Upper lobe of left lung (tissue), 6 donors: ENCODE data around the gene LILRB4. TPM values are rescaled to one million over a fixed set of nuclear protein-coding genes. Genes with fewer than 3 reads are reported as not detected.
A peak's percentile ranks its signal among the peaks of the same experiment; 100 is the strongest.
"Not testable (repeated sequence)": the region's sequence is repeated elsewhere in the genome, so short reads cannot be mapped to it uniquely, and the experiment has no call there.

Experiments used
- ATAC-seq, 2 donors: fragments of 200-7000 bp; cut with Tn5 transposase; one replicate each; pipeline ENCODE4 v1.9.1; 2022; ENCODE audit warnings: mild to moderate bottlenecking in 2 of 2, moderate library complexity in 2 of 2; ENCODE audit not compliant: low FRiP score in 2 of 2
- DNase-seq, 2 donors: peaks; one replicate each; pipeline ENCODE4 v3.0.0-alpha.2; 2019 to 2020
- H3K27ac ChIP-seq, 4 donors: fragments of 200-600 bp; sonication (generic); one replicate each; pipeline ENCODE4 v1.5.1; 2016 to 2019
- H3K27me3 ChIP-seq, 4 donors: fragments of 200-600 bp; sonication (generic); one replicate each; pipeline ENCODE4 v1.5.1; 2017 to 2019
- H3K36me3 ChIP-seq, 4 donors: fragments of 200-600 bp; sonication (generic); one replicate each; pipeline ENCODE4 v1.5.1; 2016 to 2019
- H3K4me1 ChIP-seq, 4 donors: fragments of 200-600 bp; sonication (generic); one replicate each; pipeline ENCODE4 v1.5.1; 2018 to 2019
- H3K4me3 ChIP-seq, 4 donors: fragments of 200-600 bp; sonication (generic); one replicate each; pipeline ENCODE4 v1.5.1; 2017 to 2019; ENCODE audit warnings: mild to moderate bottlenecking in 2 of 4, moderate library complexity in 1 of 4
- H3K9me3 ChIP-seq, 4 donors: fragments of 200-600 bp; sonication (generic); one replicate each; pipeline ENCODE4 v1.5.1; 2018 to 2019
- EP300 ChIP-seq, 4 donors: sonication (generic); formaldehyde crosslinking; IDR thresholded peaks; one replicate each; pipeline ENCODE4 v1.5.1; 2017; ENCODE audit warnings: antibody characterized with exemption in 4 of 4, control low read depth in 2 of 4
- POLR2A ChIP-seq, 4 donors: fragments of 450-650 bp; IDR thresholded peaks; one replicate each; pipeline ENCODE4 v1.5.1; 2016 to 2017; ENCODE audit warnings: antibody characterized with exemption in 4 of 4, mild to moderate bottlenecking in 2 of 4
- POLR2AphosphoS5 ChIP-seq, 2 donors: sonication (generic); formaldehyde crosslinking; IDR thresholded peaks; one replicate each; pipeline ENCODE4 v1.5.1; 2017; ENCODE audit warnings: antibody characterized with exemption in 2 of 2
- WGBS, 2 donors: methylation state at CpG; one replicate each; pipeline ENCODE4 v1.1.5; 2017 to 2018; 5-methylcytosine and 5-hydroxymethylcytosine counted together
- total RNA-seq, 6 donors: library from RNA; depleted of rRNA in 4 of 6; stranded (reverse); fragments of >200 nt in 4 of 6; gene quantifications; one replicate each; pipeline versions ENCODE4 v1.1.0 to v1.2.1, GENCODE V29; 2016 to 2021
- TF ChIP-seq, protein P1 (sequence below), 6 experiments: fragments of 450-650 bp in 4 of 6; fragments of 200-600 bp in 2 of 6; sonication (generic) in 2 of 6; IDR thresholded peaks; one replicate each; pipeline ENCODE4 v1.5.1; 2016 to 2019; ENCODE audit warnings: antibody characterized with exemption in 6 of 6
- donor health status: DM: no; HTN: no; CAD: no; lungs with moderate emphysema.
- donor health status: DM: no; HTN: yes; CAD: no; lungs with severe emphysema.

The LILRB4 gene
- total RNA-seq, 6 donors from 2014 or later = 3.8 to 55.5 (median 24.9) TPM

GRCh38 chr19:54674021-54674617 lies 11.3 kb downstream of the LILRB4 start:
- 39 to 55% methylated on average over 2 of the region's 2 CpGs for WGBS, 2 donors
- Histone ChIP-seq H3K27ac (no peak overlapping the region), H3K36me3 (no peaks in the 10 kb centered on the region), H3K4me1 (peaks cover 0 to 4% (median 0%) of the 10 kb centered on the region in 4 donors), H3K4me3 (no peak overlapping the region), H3K9me3 (no peaks in the 10 kb centered on the region), H3K27me3 (no peaks in the 10 kb centered on the region)
- DNase-seq (no peak), ATAC-seq (no peak)
- TF ChIP-seq, protein P1, sequence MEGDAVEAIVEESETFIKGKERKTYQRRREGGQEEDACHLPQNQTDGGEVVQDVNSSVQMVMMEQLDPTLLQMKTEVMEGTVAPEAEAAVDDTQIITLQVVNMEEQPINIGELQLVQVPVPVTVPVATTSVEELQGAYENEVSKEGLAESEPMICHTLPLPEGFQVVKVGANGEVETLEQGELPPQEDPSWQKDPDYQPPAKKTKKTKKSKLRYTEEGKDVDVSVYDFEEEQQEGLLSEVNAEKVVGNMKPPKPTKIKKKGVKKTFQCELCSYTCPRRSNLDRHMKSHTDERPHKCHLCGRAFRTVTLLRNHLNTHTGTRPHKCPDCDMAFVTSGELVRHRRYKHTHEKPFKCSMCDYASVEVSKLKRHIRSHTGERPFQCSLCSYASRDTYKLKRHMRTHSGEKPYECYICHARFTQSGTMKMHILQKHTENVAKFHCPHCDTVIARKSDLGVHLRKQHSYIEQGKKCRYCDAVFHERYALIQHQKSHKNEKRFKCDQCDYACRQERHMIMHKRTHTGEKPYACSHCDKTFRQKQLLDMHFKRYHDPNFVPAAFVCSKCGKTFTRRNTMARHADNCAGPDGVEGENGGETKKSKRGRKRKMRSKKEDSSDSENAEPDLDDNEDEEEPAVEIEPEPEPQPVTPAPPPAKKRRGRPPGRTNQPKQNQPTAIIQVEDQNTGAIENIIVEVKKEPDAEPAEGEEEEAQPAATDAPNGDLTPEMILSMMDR (IDR thresholded peaks at IDR 0.05) = peak in 4 of 6 experiments; percentile 24 to 41 (median 34)
- no peak for TF ChIP-seq EP300 (IDR thresholded peaks at IDR 0.05)
- no peak for TF ChIP-seq POLR2AphosphoS5 (IDR thresholded peaks at IDR 0.05)
- TF ChIP-seq POLR2A (IDR thresholded peaks at IDR 0.05) = no peak

DNA sequence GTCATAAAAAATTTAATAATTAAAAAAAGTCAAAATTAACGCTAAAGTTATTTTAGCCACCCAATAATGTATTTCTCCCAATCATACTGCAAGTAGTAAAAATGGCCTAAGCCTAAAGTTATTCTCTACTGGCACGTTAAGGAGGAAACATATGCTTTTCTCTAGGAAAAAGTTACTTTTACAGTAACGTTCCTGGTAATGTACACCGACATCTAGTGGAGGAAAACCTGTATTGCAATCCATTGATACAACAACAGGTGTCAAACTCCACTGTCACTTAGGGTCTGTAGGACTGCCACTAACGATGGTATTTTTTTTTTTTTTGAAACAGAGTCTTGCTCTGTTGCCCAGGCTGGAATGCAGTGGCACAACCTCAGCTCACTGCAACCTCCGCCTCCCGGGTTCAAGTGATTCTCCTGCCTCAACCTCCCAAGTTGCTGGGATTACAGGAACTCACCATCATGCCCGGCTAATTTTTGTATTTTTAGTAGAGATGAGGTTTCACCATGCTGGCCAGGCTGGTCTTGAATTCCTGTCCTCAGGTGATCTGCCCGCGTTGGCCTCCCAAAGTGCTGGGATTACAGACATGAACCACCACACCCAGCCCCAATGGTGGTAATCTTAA lies 13.5 kb downstream of the LILRB4 start:
- ATAC-seq = peak in 1 of 2 donors; percentile 49
- not testable (repeated sequence) for H3K36me3 ChIP-seq, H3K27ac ChIP-seq, H3K27me3 ChIP-seq, H3K9me3 ChIP-seq, DNase-seq, H3K4me3 ChIP-seq, H3K4me1 ChIP-seq
- 26 to 28% methylated on average over 10 of the region's 10 CpGs for WGBS, 2 donors
- TF ChIP-seq, protein P1 (IDR thresholded peaks at IDR 0.05) = peak; percentile 53 to 92 (median 69)

DNA sequence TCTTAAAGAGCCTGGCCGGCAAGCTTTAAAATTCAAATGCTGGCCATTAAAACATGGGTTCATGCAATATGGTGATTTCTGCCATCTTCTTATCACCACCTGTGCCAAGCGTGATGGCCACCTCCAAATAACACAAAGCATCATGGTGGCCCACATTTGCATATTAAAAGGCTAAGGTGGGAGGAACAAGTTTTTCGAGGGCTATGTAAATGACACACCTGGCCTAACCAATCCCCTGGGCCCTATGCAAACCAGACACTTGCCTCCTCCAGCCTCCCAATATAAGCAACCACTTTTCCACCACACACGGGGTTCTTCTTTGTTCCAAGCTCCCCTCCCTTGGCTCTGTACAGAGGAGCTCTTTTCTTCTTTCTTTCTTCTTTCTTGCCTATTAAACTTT lies 14.4 kb downstream of the LILRB4 start:
- H3K27me3 ChIP-seq = no peaks in the 10 kb centered on the region
- H3K27ac ChIP-seq = no peak overlapping the region
- DNase-seq (no peak), ATAC-seq (no peak)
- no peaks in the 10 kb centered on the region for H3K4me1 ChIP-seq
- TF ChIP-seq EP300 (IDR thresholded peaks at IDR 0.05) (no peak), POLR2A (IDR thresholded peaks at IDR 0.05) (no peak), POLR2AphosphoS5 (IDR thresholded peaks at IDR 0.05) (no peak)
- TF ChIP-seq, protein P1 (IDR thresholded peaks at IDR 0.05) = no peak
- WGBS, 2 donors = 48 to 61% methylated on average over 4 of the region's 4 CpGs
- H3K4me3 ChIP-seq = no peak overlapping the region
- H3K36me3 ChIP-seq = no peaks in the 10 kb centered on the region
- H3K9me3 ChIP-seq = no peaks in the 10 kb centered on the region

DNA sequence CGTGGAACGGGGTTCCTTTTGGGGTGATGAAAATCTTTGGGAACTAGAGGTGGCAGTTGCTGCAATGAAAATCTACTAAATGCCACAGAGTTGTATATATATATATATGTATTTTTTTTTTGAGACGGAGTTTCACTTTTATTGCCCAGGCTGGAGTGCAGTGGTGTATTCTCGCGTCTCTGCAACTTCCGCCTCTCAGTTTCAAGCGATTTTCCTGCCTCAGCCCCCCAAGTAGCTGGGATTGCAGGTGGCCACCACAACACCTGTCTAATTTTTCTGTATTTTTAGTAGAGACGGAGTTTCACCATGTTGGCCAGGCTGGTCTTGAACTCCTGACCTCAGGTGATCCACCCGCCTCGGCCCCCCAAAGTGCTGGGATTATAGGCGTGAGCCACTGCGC lies 18.8 kb downstream of the LILRB4 start:
- not testable (repeated sequence) for H3K4me1 ChIP-seq, H3K4me3 ChIP-seq, H3K36me3 ChIP-seq, ATAC-seq, DNase-seq, H3K9me3 ChIP-seq, H3K27me3 ChIP-seq, H3K27ac ChIP-seq
- 83 to 84% methylated on average over 12 of the region's 12 CpGs for WGBS, 2 donors

- Histone ChIP-seq H3K27ac (no peak overlapping the region), H3K9me3 (no peaks in the 10 kb centered on the region), H3K36me3 (no peaks in the 10 kb centered on the region), H3K4me3 (no peak overlapping the region), H3K4me1 (no peaks in the 10 kb centered on the region), H3K27me3 (no peaks in the 10 kb centered on the region)
- WGBS, 2 donors = 60 to 61% methylated on average over 7 of the region's 7 CpGs
- TF ChIP-seq EP300 (IDR thresholded peaks at IDR 0.05) (no peak), POLR2AphosphoS5 (IDR thresholded peaks at IDR 0.05) (no peak), POLR2A (IDR thresholded peaks at IDR 0.05) (no peak)
- TF ChIP-seq, protein P1 (IDR thresholded peaks at IDR 0.05) = no peak
- no peak for ATAC-seq
- no peak for DNase-seq
Observed at GRCh38 chr19:54682306-54682856, 19.6 kb downstream of the LILRB4 start.
